ENCODE results near the gene ACVRL1. TPM values are rescaled to one million over a fixed set of nuclear protein-coding genes. Genes with fewer than 3 reads are reported as not detected.

The ACVRL1 gene
- total RNA-seq, 1 donor from 2014 or later = 36.9 TPM

GRCh38 chr12:51954561-51955361, 47.5 kb downstream of the ACVRL1 start:
- intact Hi-C loops (cut with micrococcal nuclease) = no loop called here
- H3K27ac ChIP-seq (replicated peaks) = peak overlapping the region; percentile 89
- TF ChIP-seq, protein P1, sequence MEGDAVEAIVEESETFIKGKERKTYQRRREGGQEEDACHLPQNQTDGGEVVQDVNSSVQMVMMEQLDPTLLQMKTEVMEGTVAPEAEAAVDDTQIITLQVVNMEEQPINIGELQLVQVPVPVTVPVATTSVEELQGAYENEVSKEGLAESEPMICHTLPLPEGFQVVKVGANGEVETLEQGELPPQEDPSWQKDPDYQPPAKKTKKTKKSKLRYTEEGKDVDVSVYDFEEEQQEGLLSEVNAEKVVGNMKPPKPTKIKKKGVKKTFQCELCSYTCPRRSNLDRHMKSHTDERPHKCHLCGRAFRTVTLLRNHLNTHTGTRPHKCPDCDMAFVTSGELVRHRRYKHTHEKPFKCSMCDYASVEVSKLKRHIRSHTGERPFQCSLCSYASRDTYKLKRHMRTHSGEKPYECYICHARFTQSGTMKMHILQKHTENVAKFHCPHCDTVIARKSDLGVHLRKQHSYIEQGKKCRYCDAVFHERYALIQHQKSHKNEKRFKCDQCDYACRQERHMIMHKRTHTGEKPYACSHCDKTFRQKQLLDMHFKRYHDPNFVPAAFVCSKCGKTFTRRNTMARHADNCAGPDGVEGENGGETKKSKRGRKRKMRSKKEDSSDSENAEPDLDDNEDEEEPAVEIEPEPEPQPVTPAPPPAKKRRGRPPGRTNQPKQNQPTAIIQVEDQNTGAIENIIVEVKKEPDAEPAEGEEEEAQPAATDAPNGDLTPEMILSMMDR (IDR thresholded peaks at IDR 0.05; ENCODE audit: borderline replicate concordance) = no peak

GRCh38 chr12:51955702-51956101, 48.4 kb downstream of the ACVRL1 start:
- Histone ChIP-seq H3K27ac (replicated peaks) (no peak overlapping the region), H3K9me3 (replicated peaks) (no peaks in the 10 kb centered on the region), H3K4me3 (no peak overlapping the region), H3K36me3 (peaks cover 8% of the 10 kb centered on the region), H3K27me3 (ENCODE audit: low read depth) (no peaks in the 10 kb centered on the region), H3K4me1 (peaks cover 72% of the 10 kb centered on the region)
- TF ChIP-seq, protein P1 (IDR thresholded peaks at IDR 0.05; ENCODE audit: borderline replicate concordance) = no peak
- no peak for DNase-seq
- intact Hi-C loops (cut with micrococcal nuclease) = no loop called here

More at GRCh38 chr12:51954561-51955361, 47.5 kb downstream of the ACVRL1 start:
- Histone ChIP-seq H3K4me1 (peaks cover 72% of the 10 kb centered on the region), H3K36me3 (no peaks in the 10 kb centered on the region), H3K9me3 (replicated peaks) (no peaks in the 10 kb centered on the region), H3K4me3 (peak overlapping the region; percentile 2), H3K27me3 (ENCODE audit: low read depth) (no peaks in the 10 kb centered on the region)
- no peak for DNase-seq

GRCh38 chr12:51958542-51958941, 51.2 kb downstream of the ACVRL1 start:
- H3K9me3 ChIP-seq (replicated peaks) = no peaks in the 10 kb centered on the region
- peaks cover 12% of the 10 kb centered on the region for H3K36me3 ChIP-seq
- no peak overlapping the region for H3K27ac ChIP-seq (replicated peaks)
- intact Hi-C loops (cut with micrococcal nuclease) = no loop called here
- no peak overlapping the region for H3K4me3 ChIP-seq
- H3K27me3 ChIP-seq (ENCODE audit: low read depth) = no peaks in the 10 kb centered on the region
- TF ChIP-seq, protein P1 (IDR thresholded peaks at IDR 0.05; ENCODE audit: borderline replicate concordance) = no peak
- peaks cover 62% of the 10 kb centered on the region for H3K4me1 ChIP-seq
- no peak for DNase-seq

DNA sequence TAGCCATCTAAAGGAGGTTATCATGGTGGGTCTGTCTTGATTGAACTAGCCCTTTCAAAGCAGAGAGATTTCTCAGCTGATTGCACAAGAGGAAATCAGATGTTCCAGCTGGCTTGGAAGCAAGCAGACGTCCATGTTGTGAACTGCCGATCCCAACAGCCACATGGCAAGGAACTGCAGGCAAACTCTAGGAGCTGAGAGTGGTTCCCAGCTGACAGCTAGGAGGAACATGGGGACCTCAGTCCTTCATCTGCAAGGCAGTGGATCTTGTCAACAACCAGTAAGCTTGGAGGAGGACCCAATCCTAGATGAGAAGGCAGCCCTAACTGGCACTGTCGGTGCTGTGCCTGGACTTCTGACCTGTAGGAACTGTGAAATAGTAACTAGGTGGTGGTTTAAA, 51.9 kb downstream of the ACVRL1 start:
- Histone ChIP-seq H3K36me3 (peaks cover 14% of the 10 kb centered on the region), H3K4me1 (peaks cover 56% of the 10 kb centered on the region), H3K27me3 (ENCODE audit: low read depth) (no peaks in the 10 kb centered on the region), H3K27ac (replicated peaks) (no peak overlapping the region), H3K4me3 (no peak overlapping the region), H3K9me3 (replicated peaks) (no peaks in the 10 kb centered on the region)
- intact Hi-C loops (cut with micrococcal nuclease) = no loop called here
- TF ChIP-seq, protein P1 (IDR thresholded peaks at IDR 0.05; ENCODE audit: borderline replicate concordance) = no peak
- DNase-seq = no peak

DNA sequence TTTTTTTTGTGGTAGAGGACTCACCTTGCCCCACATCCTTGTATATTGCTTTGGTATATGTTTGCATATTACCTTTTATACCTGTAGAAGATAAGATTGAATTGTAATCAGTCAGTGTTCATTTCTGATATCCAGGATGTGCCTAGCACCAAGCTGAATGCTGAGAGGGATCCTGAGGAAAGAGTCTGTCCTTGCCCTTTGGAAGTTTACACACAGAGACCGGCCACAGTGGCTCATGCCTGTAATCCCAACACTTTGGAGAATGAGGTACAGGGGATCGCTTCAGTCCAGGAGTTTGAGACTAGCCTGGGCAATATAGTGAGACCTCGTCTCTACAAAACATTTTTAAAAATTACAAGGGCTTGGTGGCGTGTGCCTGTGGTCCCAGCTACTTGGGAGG, 52.6 kb downstream of the ACVRL1 start:
- TF ChIP-seq, protein P1 (IDR thresholded peaks at IDR 0.05; ENCODE audit: borderline replicate concordance) = no peak

More for the DNA sequence above, 52.6 kb downstream of the ACVRL1 start:
- Histone ChIP-seq H3K4me3 (no peak overlapping the region), H3K9me3 (replicated peaks) (no peaks in the 10 kb centered on the region), H3K27ac (replicated peaks) (no peak overlapping the region), H3K27me3 (ENCODE audit: low read depth) (no peaks in the 10 kb centered on the region), H3K36me3 (peaks cover 14% of the 10 kb centered on the region), H3K4me1 (peaks cover 49% of the 10 kb centered on the region)
- intact Hi-C loops (cut with micrococcal nuclease) = no loop called here
- DNase-seq = no peak

All from left ventricle myocardium inferior (tissue), 1 donor.